Activated CD4-positive, alpha-beta T cell treated with anti-CD3 and anti-CD28 coated beads, Interleukin-2, Interleukin-4, amounts not matched to agents 100 ng/mL and 50 ng/mL, durations not matched to agents 16 hours and 8 hours (primary cell): ENCODE data around the gene XPNPEP3.
"Not testable (repeated sequence)": the region's sequence is repeated elsewhere in the genome, so short reads cannot be mapped to it uniquely, and the experiment has no call there.

Experiments
- DNase-seq: peaks from one replicate; pipeline ENCODE4 v3.0.0-alpha.2; 2020; ENCODE audit warnings: low spot score

The XPNPEP3 gene

DNA sequence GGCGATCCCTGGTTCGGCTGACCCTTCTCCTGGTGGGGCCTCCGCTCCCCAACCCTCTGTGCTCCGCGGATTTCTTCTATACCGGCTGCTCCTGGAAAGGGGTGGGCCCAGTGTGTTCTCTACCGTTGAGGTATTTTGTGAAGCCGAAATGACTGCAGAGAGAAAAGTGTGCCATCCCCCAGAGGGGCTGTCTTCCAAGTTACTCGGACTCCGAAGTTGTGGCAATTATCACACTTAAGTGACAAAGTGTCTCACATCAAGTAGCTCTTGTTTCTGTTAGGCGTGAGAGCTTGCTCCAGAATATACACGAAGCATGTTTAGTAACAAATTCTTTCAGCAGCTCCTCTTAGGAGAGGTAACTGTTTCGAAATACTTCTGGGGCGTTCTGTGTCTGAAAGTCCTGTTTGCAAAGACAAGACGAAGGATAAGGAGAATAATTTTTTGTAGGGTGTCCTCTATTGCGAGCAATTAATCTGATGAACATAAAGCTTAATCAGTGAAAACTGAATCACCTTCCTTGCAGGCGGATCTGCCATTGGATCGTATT is 434 bp downstream of the XPNPEP3 start:
- no peak for DNase-seq

DNA sequence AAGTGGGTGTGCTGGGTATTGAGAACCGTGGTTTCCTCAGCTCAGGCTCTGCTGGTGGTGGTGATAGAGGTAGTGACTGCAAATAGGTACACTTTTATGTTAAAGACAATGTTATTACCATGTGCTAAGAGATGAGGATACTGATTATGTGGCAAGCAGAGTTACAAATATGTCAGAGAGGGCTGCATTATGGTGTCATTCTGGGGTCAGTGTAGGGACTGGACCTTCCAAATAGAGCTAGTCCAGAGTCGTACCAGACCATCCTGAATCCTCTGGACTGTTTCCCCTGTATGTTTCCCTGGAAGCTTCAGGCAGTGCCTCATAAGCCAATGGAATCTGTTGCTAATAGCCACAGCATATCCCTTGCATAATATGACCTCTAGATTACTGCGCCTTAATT is 5.1 kb downstream of the XPNPEP3 start, which contains the start of gene DNAJB7:
DNAJB7 (minus strand) TSS at position 101 of the 400 bp plus-strand sequence. CDS start 119 bp downstream, outside the sequence.
- DNase-seq = no peak

DNA sequence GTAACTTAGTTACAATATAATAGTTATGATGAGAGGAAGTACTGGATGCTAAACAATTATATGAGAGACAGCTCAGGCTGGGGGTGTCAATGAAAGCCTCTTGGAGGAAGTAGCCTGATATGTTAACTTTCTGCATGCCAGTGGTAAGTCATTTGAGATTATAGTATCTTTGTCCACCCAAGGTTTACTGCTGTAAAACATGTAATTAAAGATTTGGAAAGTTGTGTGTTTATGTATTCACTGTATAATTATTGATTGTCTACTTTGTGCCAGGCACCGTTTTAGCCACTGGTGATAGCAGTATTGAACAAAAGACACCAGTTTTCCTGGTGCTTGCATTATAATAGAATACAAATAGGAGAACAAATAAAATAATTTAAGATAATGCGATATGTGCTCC is 5.6 kb downstream of the XPNPEP3 start:
- DNase-seq = no peak

DNA sequence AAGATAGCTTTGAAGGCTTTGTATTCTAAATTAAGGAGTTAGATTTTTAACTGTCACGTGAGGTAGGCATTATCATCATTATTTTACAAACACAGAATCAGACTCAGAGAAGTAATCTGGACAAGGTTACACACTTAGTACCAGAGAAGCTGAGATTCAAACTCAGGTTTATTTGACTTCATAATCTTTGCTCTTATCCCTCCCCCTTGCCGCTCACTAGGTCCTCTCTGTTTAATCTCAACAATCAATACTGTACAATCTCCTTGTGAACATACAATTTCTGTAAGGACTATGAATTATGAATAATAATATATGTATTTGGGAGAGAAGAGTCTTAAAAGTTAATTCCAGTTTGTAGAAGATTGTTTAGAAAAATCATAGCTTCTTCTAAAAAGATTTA is 10.2 kb downstream of the XPNPEP3 start:
- DNase-seq = no peak

DNA sequence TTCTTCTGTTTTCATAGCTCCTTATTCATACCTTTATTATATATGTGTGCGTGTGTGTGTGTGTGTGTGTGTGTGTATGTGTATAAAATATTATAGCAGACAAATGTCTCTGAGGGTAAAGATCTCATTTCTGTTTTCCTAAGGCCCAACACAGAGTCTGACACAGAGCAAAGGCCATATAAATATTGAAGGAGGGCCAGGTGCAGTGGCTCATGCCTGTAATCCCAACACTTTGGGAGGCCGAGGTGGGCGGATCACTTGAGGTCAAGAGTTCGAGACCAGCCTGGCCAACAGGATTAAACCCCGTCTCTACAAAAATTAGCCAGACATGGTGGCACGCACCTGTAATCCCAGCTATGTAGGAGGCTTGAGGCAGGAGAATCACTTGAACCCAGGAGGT is 11.4 kb downstream of the XPNPEP3 start:
- not testable (repeated sequence) for DNase-seq

DNA sequence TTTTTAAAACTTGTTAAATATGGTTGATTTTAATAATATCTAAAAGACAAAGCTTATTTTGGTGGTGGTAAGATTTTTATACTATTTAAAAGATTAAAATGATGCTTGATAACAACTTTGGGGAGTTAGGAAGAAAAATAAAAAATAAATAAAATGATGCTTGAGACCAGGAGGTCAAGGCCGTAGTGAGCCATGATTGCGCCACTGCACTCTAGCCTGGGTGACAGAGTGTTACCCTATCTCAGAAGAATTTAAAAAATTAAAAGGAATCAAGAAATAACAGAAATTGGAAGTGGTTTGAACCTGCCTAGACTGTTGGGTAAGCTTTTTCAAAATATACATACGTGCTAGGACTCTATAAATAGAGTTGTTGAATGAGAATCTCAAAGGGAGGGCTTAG is 17.1 kb downstream of the XPNPEP3 start:
- DNase-seq = no peak

DNA sequence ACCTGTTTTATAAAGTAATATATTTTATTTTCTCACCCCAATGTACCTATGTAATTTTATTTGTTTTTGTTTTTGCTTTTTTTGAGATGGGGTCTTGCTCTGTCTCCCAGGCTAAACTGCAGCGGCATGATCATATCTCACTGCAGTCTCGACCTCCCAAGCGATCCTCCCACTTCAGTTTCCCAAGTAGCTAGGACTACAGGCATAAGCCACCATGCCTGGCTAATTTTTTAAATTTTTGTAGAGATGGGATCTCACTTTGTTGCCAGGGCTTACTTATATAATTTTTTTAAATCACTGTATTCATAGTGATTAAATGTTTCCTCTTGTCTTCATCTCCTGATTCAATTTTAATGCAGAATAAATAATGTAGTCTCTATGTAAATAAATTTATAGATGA is 18.2 kb downstream of the XPNPEP3 start:
- no peak for DNase-seq

DNA sequence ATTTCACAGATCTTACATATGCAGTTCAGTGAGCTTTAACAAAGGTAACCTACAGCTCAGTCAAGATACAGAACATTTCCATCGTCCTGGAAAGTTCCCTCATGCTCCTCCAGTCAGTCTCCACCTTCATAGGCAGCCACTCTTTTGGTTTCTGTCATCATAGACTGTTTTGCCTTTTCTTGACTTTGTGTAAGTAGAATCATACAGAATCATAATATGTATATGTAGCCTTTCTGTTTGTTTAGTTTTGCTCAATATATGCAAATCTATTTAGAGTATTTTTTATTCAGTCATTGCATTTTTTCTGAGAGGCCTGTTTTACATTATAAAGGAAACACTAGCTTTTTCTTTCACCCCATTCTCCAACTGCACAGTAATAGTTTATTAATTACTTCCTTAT is 20.0 kb downstream of the XPNPEP3 start:
- no peak for DNase-seq

DNA sequence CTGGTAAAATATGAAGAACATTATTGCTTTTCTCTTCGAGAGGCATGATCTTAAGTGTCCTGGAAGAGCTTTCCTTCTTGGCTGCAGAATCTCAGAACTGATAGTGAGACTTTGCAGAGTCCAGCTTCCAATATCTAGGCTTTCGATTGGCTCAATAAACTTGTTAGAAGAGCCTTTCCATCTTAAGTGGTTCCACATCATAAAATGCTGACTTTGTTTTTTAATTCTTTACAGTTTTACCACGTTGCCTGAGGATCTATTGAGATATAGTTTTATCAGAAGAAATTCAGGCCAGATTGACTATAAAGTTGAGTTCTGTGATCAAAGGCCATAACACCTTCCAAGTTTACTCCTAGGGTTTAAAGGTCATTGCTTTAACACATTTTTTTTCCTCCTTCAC is 20.5 kb downstream of the XPNPEP3 start:
- no peak for DNase-seq

DNA sequence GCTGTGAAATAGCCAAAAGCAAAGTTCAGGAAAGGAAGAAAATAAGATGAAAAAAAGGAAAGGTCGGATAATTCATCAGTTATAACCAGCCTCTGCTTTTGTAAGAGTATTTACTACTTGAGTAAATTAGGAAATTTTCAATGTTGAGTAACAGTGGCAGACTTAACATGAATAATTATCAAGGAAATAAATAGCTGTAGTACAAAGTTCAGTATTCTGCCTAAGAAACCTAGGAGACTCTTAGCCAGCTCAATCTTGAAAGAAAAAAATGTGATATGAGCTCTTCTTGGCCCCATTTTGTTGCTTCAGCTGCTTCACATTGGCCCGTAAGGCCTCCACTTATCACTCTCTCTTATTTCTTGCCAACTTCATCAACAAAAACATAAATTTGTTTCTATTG is 22.0 kb downstream of the XPNPEP3 start:
- no peak for DNase-seq

DNA sequence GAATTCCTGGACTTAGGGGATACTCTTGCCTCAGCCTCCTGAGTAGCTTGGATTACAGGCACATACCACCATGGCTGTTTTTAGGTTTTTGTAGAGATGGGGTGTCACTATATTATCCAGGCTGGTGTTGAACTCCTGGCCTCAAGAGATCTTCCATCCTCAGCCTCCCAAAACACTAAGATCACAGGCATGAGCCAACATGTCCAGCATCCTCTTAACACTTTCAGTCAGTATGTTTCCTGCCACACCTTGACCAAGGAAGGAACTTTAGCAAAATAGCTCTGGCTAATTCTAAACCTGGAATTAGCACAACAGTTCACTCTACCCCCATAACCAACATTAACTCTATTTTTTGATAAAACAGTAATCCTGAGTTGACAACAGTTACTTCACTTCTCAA is 32.2 kb downstream of the XPNPEP3 start:
- no peak for DNase-seq

DNA sequence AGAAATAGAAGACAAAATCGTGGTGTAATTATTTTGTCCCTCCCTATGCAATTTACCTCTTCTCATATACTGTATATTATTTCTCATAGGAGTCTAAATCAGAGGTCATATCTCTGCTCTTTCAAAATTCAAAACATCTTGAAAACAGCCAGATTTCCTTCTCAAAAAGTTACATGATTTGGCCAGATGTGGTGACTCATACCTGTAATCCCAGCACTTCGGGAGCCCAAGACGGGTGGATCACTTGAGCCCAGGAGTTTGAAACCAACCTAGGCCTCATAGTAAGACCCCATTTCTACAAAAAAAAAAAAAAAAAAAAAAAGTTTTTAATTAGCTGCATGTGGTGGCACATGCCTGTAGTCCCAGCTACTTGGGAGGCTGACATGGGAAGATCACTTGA is 33.9 kb downstream of the XPNPEP3 start:
- no peak for DNase-seq

DNA sequence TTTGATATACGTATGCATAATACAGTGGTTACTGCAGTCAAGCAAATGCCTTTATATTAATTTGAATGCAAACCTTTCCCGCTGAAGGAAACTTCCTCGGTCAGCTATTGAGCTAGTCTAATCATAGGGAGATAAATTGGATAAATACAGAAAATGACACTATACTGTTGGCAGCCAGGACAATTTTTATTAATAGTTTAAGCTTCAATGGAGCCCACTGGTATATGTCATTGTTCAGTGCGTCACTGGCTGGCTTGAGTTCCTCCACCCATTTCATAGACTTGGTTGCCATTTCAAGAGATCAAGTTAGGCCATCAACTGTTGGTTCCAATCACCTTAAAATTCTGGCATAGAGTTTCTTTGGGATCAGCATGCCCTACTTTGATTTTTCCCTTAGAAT is 37.5 kb downstream of the XPNPEP3 start:
- DNase-seq = no peak

DNA sequence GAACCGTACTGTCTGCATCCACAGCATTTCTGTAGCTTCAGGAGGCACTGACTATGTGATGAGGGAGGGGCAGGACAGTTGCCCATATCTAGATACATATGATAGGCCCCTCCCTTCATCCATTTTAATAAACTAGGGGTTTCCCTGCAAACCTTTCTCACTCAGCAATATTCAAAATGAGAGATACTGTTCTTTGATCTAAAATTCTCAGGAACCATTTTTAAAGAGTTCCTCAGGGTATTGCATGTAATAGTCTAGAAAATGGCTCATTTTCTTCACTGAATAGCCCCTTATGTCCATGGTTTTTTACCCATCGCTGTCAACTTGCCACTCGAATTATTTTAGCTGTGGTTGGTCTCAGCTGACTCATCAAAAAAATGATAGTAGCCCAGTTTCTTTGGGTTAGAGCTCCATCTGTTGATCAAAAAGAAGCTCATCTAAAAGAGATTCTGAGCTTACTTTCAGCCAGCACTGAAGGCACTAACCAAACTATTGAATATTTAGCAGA is 42.0 kb downstream of the XPNPEP3 start:
- DNase-seq = peak; percentile 76

DNA sequence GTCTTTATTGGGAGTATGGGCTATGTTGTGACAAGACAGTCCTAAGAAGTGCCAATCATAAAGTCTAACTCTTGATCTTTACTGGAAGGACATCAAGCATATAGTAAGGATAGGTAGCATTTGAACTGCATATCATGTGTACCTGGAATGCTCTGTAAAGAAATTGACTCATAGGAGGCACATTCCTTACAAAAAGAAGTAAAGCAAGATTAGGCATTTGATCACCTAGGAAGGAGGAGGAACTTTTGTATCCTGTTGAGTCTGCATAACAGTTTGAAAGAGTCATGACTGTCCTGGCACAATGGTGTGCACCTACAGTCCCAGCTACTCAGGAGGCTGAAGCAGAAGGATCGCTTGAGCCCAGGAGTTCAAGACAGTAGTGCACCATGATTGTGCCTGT is 47.2 kb downstream of the XPNPEP3 start:
- no peak for DNase-seq

DNA sequence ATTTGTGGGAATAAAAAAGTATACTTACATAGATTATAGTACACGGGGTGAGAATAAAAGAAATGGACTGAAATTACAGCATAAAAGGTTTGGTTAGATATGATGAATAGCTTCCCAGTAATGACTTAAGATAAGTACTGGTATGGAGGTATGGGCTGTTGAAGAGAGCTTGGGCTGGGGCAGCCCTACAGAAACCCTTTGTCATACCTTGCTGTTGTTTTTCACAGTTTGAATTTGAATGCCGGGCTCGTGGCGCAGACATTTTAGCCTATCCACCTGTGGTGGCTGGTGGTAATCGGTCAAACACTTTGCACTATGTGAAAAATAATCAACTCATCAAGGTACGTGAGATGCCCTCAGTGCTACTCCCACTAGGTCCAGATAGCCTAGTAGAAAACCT is 51.9 kb downstream of the XPNPEP3 start:
- DNase-seq = no peak

DNA sequence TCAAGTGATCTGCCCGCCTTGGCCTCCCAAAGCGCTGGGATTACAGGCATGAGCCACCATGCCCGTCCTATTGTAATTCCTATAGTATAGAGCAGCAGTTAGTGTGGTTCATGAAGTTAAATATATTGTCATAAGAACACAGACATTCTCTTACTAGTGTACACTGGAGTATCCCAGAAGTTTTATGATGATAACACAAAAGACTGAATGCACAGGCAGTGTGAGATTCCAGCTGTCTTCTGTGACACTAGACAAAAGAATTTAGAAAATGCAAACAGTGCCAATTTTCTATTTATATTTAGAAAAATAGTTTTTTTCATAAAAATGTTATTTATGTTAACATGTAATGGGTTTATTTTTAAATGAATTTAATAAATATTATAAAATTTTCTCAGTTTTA is 54.8 kb downstream of the XPNPEP3 start:
- no peak for DNase-seq

DNA sequence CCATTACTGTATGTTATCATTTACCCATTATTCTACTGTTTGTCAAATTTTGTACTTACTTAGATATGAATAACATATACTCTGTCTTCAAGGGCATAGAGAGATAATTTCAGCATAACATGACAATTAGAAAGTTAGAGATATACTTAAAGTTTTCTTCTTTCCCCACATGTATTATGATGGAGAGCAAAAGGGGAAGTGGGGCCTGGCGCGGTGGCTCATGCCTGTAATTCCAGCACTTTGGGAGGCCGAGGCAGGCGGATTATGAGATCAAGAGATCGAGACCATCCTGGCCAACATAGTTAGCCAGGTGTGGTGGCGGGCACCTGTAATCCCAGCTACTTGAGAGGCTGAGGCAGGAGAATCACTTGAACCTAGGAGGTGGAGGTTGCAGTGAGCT is 56.0 kb downstream of the XPNPEP3 start:
- DNase-seq = not testable (repeated sequence)

DNA sequence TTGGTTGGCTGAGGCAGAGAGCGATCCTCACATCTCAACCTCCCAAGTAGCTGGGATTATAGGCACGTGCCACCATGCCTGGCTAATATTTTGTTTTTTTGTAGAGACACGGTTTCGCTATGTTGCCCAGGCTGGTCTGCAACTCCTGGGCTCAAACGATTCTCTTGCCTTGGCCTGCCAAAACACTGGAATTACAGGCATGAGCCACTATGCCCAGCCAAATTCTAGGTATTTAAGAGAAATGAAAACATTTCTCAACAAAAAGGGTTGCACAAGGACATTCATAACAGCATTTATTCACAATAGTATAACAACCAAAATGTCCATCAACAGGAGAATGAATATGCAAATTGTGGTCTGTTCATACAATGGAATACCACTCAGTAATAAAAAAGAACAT is 62.5 kb downstream of the XPNPEP3 start:
- no peak for DNase-seq

DNA sequence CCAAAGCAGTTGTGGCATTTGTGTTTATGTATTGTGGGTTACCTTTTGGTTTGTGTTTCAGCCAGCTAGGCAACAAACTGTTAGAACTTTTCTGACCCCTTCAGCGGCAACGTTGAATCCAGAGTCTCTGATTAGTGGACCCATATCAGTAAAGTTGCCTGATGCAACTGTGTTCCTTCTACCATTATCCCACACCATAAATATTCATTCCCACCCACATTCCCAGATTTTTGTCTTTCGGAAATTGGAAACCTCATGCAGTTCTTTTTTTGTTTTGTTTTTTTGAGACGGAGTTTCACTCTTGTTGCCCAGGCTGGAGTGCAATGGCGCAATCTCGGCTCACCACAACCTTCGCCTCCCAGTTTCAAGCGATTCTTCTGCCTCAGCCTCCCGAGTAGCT is 63.6 kb downstream of the XPNPEP3 start:
- no peak for DNase-seq

DNA sequence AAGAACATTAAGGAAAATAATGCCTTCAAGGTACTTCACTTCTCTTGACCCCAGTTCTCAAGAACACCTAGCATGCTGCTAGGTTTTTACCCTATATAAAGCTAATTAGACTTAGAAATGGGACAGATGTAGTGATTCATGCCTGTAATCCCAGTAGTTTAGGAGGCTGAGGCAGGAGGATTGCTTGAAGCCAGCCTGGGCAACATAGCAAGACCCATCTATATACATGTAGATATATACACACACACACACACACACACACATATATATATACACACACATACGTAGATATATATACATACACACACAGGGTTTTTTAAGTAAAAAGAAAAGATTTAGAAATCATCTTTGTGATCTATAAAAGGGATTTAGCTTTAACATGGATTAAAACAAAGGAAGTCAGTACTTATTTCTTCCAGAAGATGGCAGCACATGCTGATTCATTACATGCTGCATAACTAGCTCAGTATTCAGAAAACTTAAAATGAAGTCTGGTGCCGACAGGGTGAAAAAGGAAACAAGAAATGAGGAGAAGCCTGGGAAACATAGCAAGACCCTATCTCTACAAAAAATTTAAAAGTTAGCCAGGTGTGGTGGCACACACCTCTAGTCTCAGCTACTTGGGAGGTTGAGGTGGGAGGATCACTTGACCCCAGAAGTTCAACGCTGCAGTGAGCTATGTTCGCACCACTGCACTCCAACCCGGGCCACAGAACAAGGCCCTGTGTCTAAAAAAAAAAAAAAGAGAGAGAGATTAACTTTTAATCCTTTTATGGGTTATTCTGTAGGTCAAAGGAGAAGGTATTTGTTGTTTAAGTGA is 65.7 kb downstream of the XPNPEP3 start:
- peak; percentile 64 for DNase-seq

DNA sequence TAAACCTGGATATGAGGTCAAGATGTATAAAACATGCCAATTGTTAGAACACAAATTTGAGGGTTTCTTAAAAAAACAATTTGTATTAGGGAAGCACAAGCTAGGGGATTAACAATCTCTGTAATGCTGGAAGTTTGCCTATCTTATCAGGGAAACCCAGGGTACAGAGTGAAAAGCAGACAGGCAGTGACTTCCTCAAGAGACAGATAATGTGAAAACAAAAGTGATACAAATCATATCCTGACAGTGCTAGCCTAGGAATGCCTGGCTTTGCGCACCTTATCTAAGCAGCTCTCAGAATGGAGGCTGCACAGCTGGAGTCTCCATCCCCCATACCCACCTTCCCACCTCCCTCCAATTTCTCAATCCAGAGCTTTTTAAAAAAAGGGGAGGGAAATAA is 71.7 kb downstream of the XPNPEP3 start:
- no peak for DNase-seq

DNA sequence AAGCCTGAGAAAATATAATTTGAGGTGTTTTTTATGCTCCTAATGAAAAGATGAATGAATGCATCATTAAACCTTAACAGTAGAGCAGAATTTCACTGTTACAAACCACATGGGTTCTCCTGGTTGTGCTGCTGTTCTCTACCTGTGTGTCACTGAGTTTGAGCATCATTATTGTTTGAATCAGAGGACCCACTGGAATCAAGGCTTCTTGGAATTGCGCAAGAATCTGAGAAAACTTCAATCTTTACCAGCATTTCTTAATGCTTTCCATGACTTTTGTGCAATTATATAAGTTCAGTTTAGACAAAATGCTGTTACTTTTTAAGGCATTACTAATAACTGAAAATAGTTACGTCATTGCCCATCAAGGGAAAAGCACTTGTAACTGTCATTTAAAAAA is 75.4 kb downstream of the XPNPEP3 start:
- no peak for DNase-seq

DNA sequence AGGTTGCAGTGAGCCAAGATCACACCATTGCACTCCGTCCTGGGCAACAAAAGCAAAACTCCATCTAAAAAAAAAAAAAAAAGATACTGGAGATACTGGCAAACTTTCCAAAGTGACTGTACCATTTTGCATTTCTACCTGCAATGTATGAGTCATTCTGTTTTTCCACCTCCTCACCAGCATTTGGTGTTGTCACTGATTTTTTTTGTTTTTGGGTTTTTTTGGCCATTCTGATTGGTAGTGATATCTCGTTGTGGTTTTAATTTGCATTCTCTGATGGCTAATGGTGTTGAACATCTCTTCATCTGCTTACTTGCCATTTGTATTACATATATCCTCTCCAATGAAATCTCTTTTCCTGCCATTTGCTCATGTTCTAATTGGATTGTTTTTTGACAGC is 82.3 kb downstream of the XPNPEP3 start:
- peak; percentile 24 for DNase-seq
